AG04449 (cell line): Measurements from ENCODE around the gene MCRIP2.

Source experiments
- CTCF ChIA-PET: fragments of 350-600 bp; formaldehyde crosslinking; extraction: SDS; loops from one replicate; lab custom pipeline; 2021; ENCODE audit warnings: antibody characterized with exemption; lab: Yijun Ruan, JAX
- POLR2A ChIA-PET: fragments of 400-600, 350-600 bp; formaldehyde crosslinking; extraction: SDS; loops from one replicate; lab custom pipeline; 2020; ENCODE audit warnings: antibody characterized with exemption, inconsistent platforms; lab: Yijun Ruan, JAX
- DNase-seq: peaks from one replicate; pipeline ENCODE4 v3.0.0-alpha.2; 2010; ENCODE audit warnings: low read depth, low spot score
- H3K4me3 ChIP-seq: 2 replicates; pipeline ENCODE4 v1.5.1; 2011; ENCODE audit warnings: low read depth, mild to moderate bottlenecking, control low read depth, low read length
- TF ChIP-seq, protein P1 (sequence below): IDR thresholded peaks from one replicate; pipeline ENCODE4 v1.5.1; 2011; ENCODE audit warnings: mild to moderate bottlenecking, moderate library complexity, low read length, control low read depth, inconsistent platforms; ENCODE audit not compliant: insufficient read depth; ENCODE audit errors: missing control alignments

Gene MCRIP2

DNA sequence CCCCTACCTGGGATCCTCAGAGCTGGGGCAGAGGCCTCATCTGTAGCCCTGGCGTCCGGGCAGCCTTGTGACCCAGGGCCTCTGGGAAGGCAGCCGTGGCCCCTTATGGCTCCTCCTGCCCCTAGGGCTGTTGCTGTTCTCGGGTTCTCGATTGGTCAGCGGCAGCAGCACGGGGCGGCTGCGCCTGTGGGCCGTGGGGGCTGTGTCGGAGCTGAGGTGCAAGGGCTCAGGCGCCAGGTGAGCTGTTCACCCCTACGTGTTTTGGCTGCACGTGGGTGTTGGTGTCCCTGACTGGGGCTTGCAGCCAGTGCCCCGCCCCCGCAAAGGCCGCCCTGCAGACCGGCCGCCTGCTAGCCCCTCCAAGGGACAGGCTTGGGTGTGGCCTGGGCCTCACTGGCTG lies 20.5 kb downstream of the MCRIP2 start:
- POLR2A ChIA-PET = no interaction called here
- CTCF ChIA-PET = interaction anchor here (1.0 to 1.8 kb wide), 5 partner anchors 9 to 135 kb away, joined by 3 to 9 read pairs (median 3); partner anchors contain the start of gene WDR90

GRCh38 chr16:662597-662996 lies 21.0 kb downstream of the MCRIP2 start:
- no peak overlapping the region for H3K4me3 ChIP-seq
- POLR2A ChIA-PET = no interaction called here
- no peak for DNase-seq
- CTCF ChIA-PET = interaction anchor here (1.6 kb wide), 1 partner anchor 9 kb away, joined by 4 read pairs; no protein-coding TSS in a partner anchor
- TF ChIP-seq, protein P1, sequence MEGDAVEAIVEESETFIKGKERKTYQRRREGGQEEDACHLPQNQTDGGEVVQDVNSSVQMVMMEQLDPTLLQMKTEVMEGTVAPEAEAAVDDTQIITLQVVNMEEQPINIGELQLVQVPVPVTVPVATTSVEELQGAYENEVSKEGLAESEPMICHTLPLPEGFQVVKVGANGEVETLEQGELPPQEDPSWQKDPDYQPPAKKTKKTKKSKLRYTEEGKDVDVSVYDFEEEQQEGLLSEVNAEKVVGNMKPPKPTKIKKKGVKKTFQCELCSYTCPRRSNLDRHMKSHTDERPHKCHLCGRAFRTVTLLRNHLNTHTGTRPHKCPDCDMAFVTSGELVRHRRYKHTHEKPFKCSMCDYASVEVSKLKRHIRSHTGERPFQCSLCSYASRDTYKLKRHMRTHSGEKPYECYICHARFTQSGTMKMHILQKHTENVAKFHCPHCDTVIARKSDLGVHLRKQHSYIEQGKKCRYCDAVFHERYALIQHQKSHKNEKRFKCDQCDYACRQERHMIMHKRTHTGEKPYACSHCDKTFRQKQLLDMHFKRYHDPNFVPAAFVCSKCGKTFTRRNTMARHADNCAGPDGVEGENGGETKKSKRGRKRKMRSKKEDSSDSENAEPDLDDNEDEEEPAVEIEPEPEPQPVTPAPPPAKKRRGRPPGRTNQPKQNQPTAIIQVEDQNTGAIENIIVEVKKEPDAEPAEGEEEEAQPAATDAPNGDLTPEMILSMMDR = no peak

More for the DNA sequence above, 20.5 kb downstream of the MCRIP2 start:
- TF ChIP-seq, protein P1 = no peak
- no peak for DNase-seq
- no peak overlapping the region for H3K4me3 ChIP-seq

GRCh38 chr16:666572-666971 lies 24.9 kb downstream of the MCRIP2 start:
- no peak for DNase-seq
- TF ChIP-seq, protein P1 = no peak
- H3K4me3 ChIP-seq = no peak overlapping the region
- ChIA-PET POLR2A (interaction anchor here (1.5 kb wide), 1 partner anchor 10 kb away, joined by 3 read pairs; no protein-coding TSS in a partner anchor), CTCF (interaction anchor here (1.2 to 2.7 kb wide), 5 partner anchors 15 to 98 kb away, joined by 3 to 13 read pairs (median 8); no protein-coding TSS in a partner anchor)

- H3K4me3 ChIP-seq = no peak overlapping the region
- ChIA-PET POLR2A (interaction anchor here (1.0 to 1.5 kb wide), 2 partner anchors 9 to 41 kb away, joined by 3 to 4 read pairs; no protein-coding TSS in a partner anchor), CTCF (interaction anchor here (0.6 to 2.7 kb wide), 26 partner anchors 8 to 127 kb away, joined by 3 to 21 read pairs (median 4); partner anchors contain the start of genes CHTF18, RHBDL1, STUB1 and WDR90)
- DNase-seq = no peak
- TF ChIP-seq, protein P1 = no peak
Observed at GRCh38 chr16:667113-667779, 25.6 kb downstream of the MCRIP2 start.

- CTCF ChIA-PET = interaction anchor here (0.6 to 2.7 kb wide), 28 partner anchors 8 to 129 kb away, joined by 3 to 21 read pairs (median 4); partner anchors contain the start of genes CHTF18, RHBDL1, STUB1 and WDR90
- no peak for DNase-seq
- peak within 1 kb of the TSS; percentile 85 for H3K4me3 ChIP-seq
- TF ChIP-seq, protein P1 = peak; percentile 81
- POLR2A ChIA-PET = interaction anchor here (1.0 to 1.9 kb wide), 3 partner anchors 8 to 41 kb away, joined by 3 to 6 read pairs (median 4); no protein-coding TSS in a partner anchor
Observed at GRCh38 chr16:667780-668518, 26.3 kb downstream of the MCRIP2 start, which contains the start of gene RHOT2. TSS of gene RHOT2 (plus strand) at chr16:668132. CDS start at chr16:668200, 68 bp downstream.
